HK-2 (cell line): ENCODE measurements around the gene AMPD3.
"Not testable (repeated sequence)": the region's sequence is repeated elsewhere in the genome, so short reads cannot be mapped to it uniquely, and the experiment has no call there.

Experiments used
- DNase-seq: peaks from one replicate; pipeline ENCODE4 v3.0.0-alpha.2; 2018; ENCODE audit not compliant: unreplicated experiment

The AMPD3 gene

GRCh38 chr11:10454878-10455631 lies at the start of gene AMPD3:
Gene AMPD3 (plus strand): TSS chr11:10455264. CDS start chr11:10461520, 6,256 bp downstream.
- peak; percentile 62 for DNase-seq

GRCh38 chr11:10405865-10406592 lies 49.0 kb upstream of the AMPD3 start:
- peak; percentile 37 for DNase-seq

- DNase-seq, result no peak
These were observed 48.0 kb upstream of the AMPD3 start for GRCh38 chr11:10407055-10407454.

GRCh38 chr11:10407749-10408685 lies 47.0 kb upstream of the AMPD3 start:
- DNase-seq, result no peak

GRCh38 chr11:10409207-10409661 lies 45.8 kb upstream of the AMPD3 start:
- no peak for DNase-seq

GRCh38 chr11:10410106-10410843 lies 44.8 kb upstream of the AMPD3 start:
- DNase-seq, result no peak

- DNase-seq, result no peak
These were observed 44.2 kb upstream of the AMPD3 start for GRCh38 chr11:10410844-10411200.

- DNase-seq, result no peak
These were observed 42.8 kb upstream of the AMPD3 start for GRCh38 chr11:10412266-10412665.

GRCh38 chr11:10413268-10413667 lies 41.8 kb upstream of the AMPD3 start:
- DNase-seq, result no peak

- DNase-seq, result no peak
These were observed 40.9 kb upstream of the AMPD3 start for GRCh38 chr11:10414181-10414580.

- DNase-seq, result no peak
These were observed 40.4 kb upstream of the AMPD3 start for GRCh38 chr11:10414659-10415058.

GRCh38 chr11:10415817-10416392 lies 39.2 kb upstream of the AMPD3 start:
- no peak for DNase-seq

GRCh38 chr11:10418259-10418949 lies 36.7 kb upstream of the AMPD3 start:
- DNase-seq, result no peak

- no peak for DNase-seq
These were observed 36.1 kb upstream of the AMPD3 start for GRCh38 chr11:10418950-10419310.

- DNase-seq, result no peak
These were observed 28.6 kb upstream of the AMPD3 start for GRCh38 chr11:10426475-10426874.

GRCh38 chr11:10428453-10428852 lies 26.6 kb upstream of the AMPD3 start:
- no peak for DNase-seq

- DNase-seq, result no peak
These were observed 25.5 kb upstream of the AMPD3 start for GRCh38 chr11:10429526-10429925.

GRCh38 chr11:10432493-10432892 lies 22.6 kb upstream of the AMPD3 start:
- DNase-seq, result no peak

GRCh38 chr11:10432971-10433370 lies 22.1 kb upstream of the AMPD3 start:
- DNase-seq, result no peak

GRCh38 chr11:10436224-10436623 lies 18.8 kb upstream of the AMPD3 start:
- DNase-seq, result no peak

- DNase-seq, result not testable (repeated sequence)
These were observed 18.4 kb upstream of the AMPD3 start for GRCh38 chr11:10436683-10437082.
